HTR-8/SVneo (cell line): Measurements from ENCODE around the gene CYB561.

ENCODE experiments used
- DNase-seq: peaks from one replicate; pipeline ENCODE4 v3.0.0; 2011; ENCODE audit warnings: low spot score, mixed read lengths; ENCODE audit not compliant: insufficient read length
- FAIRE-seq: peaks from 2 replicates; lab custom pipeline; 2011; peaks lifted over from hg19 to GRCh38; lab: Jason Lieb, UNC

Gene CYB561

GRCh38 chr17:63382826-63383225 is 63.3 kb downstream of the CYB561 start:
- FAIRE-seq (no peak), DNase-seq (peak; percentile 24)
